SU-DHL-6 (cell line): ENCODE measurements around the gene PTGER1.

Source experiments
- H2AFZ ChIP-seq: fragments of 200-600 bp; sonication (generic); 2 replicates; pipeline ENCODE4 v1.6.1; 2014; ENCODE audit warnings: low read depth, mild to moderate bottlenecking, moderate library complexity, mixed read lengths, antibody characterized with exemption, low read length; ENCODE audit not compliant: severe bottlenecking
- H3F3A ChIP-seq: fragments of 200-600 bp; shearing (Covaris generic); 2 replicates; pipeline ENCODE4 v1.6.0; 2016; ENCODE audit warnings: antibody characterized with exemption, mild to moderate bottlenecking; ENCODE audit not compliant: insufficient read depth
- H3K27ac ChIP-seq: fragments of 200-600 bp; sonication (generic); 2 replicates; pipeline ENCODE4 v1.5.1; 2016; ENCODE audit warnings: low read depth, mild to moderate bottlenecking, low read length, moderate library complexity, mixed read lengths
- H3K27me3 ChIP-seq: fragments of 200-600 bp; sonication (generic), shearing (Covaris generic); 2 replicates; pipeline ENCODE4 v1.6.0; 2014; ENCODE audit warnings: mild to moderate bottlenecking, low read length
- H3K36me3 ChIP-seq: fragments of 200-600 bp; sonication (generic); 2 replicates; pipeline ENCODE4 v1.6.1; 2014; ENCODE audit warnings: mild to moderate bottlenecking, low read length, mixed read lengths
- H3K4me2 ChIP-seq: fragments of 300-600, 200-600 bp; shearing (Covaris generic), sonication (generic); 2 replicates; pipeline ENCODE4 v1.6.0; 2014; ENCODE audit warnings: low read length, low read depth, mild to moderate bottlenecking; ENCODE audit not compliant: poor library complexity, severe bottlenecking
- H3K4me3 ChIP-seq: fragments of 200-600 bp; sonication (generic); 2 replicates; pipeline ENCODE4 v1.5.1; 2014; ENCODE audit warnings: antibody characterized with exemption, low read length, mild to moderate bottlenecking, mixed read lengths; ENCODE audit not compliant: insufficient read depth, poor library complexity, severe bottlenecking
- H3K79me2 ChIP-seq: fragments of 200-600 bp; sonication (generic); 2 replicates; pipeline ENCODE4 v1.6.1; 2014; ENCODE audit warnings: mild to moderate bottlenecking, low read length, moderate library complexity; ENCODE audit not compliant: insufficient read depth
- H3K9ac ChIP-seq: fragments of 200-600 bp; sonication (generic); 2 replicates; pipeline ENCODE4 v1.7.0; 2014; ENCODE audit warnings: mild to moderate bottlenecking, low read length
- H3K9me2 ChIP-seq: fragments of 200-600 bp; sonication (generic); replicated peaks from 2 replicates; pipeline ENCODE4 v1.6.1; 2014; ENCODE audit warnings: low read length; ENCODE audit not compliant: insufficient read depth
- H3K9me3 ChIP-seq: fragments of 200-600 bp; sonication (generic); 2 replicates; pipeline ENCODE4 v1.6.1; 2014; ENCODE audit warnings: low read length, mixed read lengths; ENCODE audit not compliant: insufficient read depth
- H4K20me1 ChIP-seq: fragments of 200-600 bp; sonication (generic); 2 replicates; pipeline ENCODE4 v1.6.1; 2014; ENCODE audit warnings: low read depth, mild to moderate bottlenecking, antibody characterized with exemption, low read length, moderate library complexity, mixed read lengths
- EZH2phosphoT487 ChIP-seq: fragments of 200-600 bp; sonication (generic), shearing (Covaris generic); conservative IDR thresholded peaks from 2 replicates; pipeline ENCODE4 v1.6.1; 2018; ENCODE audit warnings: mild to moderate bottlenecking, antibody characterized with exemption, low read length, moderate library complexity, mixed read lengths
- TF ChIP-seq, protein P1 (sequence below): fragments of 200-600 bp; sonication (generic); IDR thresholded peaks from one replicate; pipeline ENCODE4 v1.5.1; 2017; ENCODE audit warnings: antibody characterized with exemption, mild to moderate bottlenecking, low read length, moderate library complexity; ENCODE audit not compliant: insufficient read depth, poor library complexity, severe bottlenecking

The PTGER1 gene

DNA sequence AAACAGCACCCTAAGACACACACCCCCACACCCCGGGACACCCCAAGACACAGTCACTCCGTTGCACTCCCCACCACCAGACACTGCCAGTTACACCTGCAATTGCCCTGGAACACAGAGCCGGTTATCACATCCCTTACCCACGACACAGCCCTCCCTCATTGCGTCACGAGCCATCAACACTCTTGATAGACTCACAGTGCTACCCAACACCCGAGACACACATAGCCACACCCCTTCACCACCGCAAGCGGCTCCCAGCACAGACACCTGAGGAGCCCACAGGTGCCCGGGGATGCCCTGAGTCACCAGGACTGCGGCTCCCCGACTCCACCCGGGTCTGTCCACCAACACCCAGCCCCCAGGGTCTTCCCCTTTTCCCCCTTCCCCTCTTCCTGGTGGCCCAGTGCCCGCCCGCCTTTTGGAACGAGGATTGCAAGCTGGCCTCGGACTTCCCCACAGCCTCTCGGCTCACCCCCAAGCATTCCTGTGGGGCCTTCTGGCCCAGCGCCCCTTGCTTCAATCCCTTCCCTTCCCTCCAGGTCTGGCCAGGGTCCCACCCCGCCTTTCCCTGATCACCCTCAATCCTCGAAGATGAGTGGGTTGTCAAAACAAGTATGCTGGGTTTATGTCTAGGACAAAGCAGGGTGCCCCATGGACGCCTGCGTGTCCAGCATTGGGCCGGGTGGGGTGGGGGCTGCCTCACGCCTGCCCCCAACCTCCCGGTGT, 1.7 kb upstream of the PTGER1 start:
- TF ChIP-seq EZH2phosphoT487, result no peak
- TF ChIP-seq, protein P1, sequence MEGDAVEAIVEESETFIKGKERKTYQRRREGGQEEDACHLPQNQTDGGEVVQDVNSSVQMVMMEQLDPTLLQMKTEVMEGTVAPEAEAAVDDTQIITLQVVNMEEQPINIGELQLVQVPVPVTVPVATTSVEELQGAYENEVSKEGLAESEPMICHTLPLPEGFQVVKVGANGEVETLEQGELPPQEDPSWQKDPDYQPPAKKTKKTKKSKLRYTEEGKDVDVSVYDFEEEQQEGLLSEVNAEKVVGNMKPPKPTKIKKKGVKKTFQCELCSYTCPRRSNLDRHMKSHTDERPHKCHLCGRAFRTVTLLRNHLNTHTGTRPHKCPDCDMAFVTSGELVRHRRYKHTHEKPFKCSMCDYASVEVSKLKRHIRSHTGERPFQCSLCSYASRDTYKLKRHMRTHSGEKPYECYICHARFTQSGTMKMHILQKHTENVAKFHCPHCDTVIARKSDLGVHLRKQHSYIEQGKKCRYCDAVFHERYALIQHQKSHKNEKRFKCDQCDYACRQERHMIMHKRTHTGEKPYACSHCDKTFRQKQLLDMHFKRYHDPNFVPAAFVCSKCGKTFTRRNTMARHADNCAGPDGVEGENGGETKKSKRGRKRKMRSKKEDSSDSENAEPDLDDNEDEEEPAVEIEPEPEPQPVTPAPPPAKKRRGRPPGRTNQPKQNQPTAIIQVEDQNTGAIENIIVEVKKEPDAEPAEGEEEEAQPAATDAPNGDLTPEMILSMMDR, result no peak
- Histone ChIP-seq H3K9me3 (no peaks in the 10 kb centered on the region), H3K79me2 (no peaks in the 10 kb centered on the region), H3K9ac (no peak overlapping the region), H3K27me3 (no peaks in the 10 kb centered on the region), H4K20me1 (no peaks in the 10 kb centered on the region), H3K36me3 (no peaks in the 10 kb centered on the region), H2AFZ (no peak overlapping the region), H3K27ac (no peak overlapping the region), H3K9me2 (no peaks in the 10 kb centered on the region), H3K4me2 (no peak overlapping the region), H3K4me3 (no peak overlapping the region), H3F3A (no peaks in the 10 kb centered on the region)

DNA sequence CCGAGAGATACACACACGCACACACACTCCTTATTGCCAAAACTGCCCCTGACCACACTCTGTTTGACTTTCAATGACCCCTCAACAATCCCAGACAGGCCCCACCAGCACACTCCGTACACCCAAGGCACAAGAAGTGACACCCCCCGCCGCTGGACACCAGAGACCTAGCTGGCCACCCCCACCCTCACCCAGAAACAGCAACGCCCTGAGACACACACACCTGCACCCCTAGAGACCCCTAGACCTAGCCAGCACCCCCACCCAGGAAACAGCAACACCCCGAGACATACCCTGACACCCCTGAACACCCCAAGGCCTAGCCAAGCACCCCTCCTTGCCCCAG, 1.1 kb upstream of the PTGER1 start:
- Histone ChIP-seq H3K36me3 (no peaks in the 10 kb centered on the region), H3K9me2 (no peaks in the 10 kb centered on the region), H2AFZ (no peak overlapping the region), H3K27me3 (no peaks in the 10 kb centered on the region), H3F3A (no peaks in the 10 kb centered on the region), H4K20me1 (no peaks in the 10 kb centered on the region), H3K9me3 (no peaks in the 10 kb centered on the region), H3K4me3 (no peak overlapping the region), H3K79me2 (no peaks in the 10 kb centered on the region), H3K9ac (no peak overlapping the region), H3K4me2 (no peak overlapping the region), H3K27ac (no peak overlapping the region)
- TF ChIP-seq, protein P1, result no peak
- no peak for TF ChIP-seq EZH2phosphoT487

GRCh38 chr19:14474827-14475226, 327 bp downstream of the PTGER1 start:
- Histone ChIP-seq H2AFZ (no peak overlapping the region), H4K20me1 (no peaks in the 10 kb centered on the region), H3K9me3 (no peaks in the 10 kb centered on the region), H3K9me2 (no peaks in the 10 kb centered on the region), H3K9ac (no peak overlapping the region), H3K4me3 (no peak overlapping the region), H3K36me3 (no peaks in the 10 kb centered on the region), H3K27me3 (no peaks in the 10 kb centered on the region), H3K79me2 (no peaks in the 10 kb centered on the region), H3K27ac (no peak overlapping the region), H3K4me2 (no peak overlapping the region), H3F3A (no peaks in the 10 kb centered on the region)
- no peak for TF ChIP-seq EZH2phosphoT487
- TF ChIP-seq, protein P1, result no peak
